WTC11 (cell line): ENCODE results near the gene NUP93.

Experiments
- CTCF ChIP-seq: fragments of 200-600 bp; IDR thresholded peaks from 2 replicates; pipeline ENCODE4 v1.8.0; 2022; ENCODE audit warnings: antibody characterized with exemption
- GABPB1 ChIP-seq: sonication (generic); formaldehyde crosslinking; IDR thresholded peaks from 2 replicates; pipeline ENCODE4 v1.8.1; 2023; ENCODE audit warnings: mild to moderate bottlenecking, missing genetic modification reagents
- NR2C2 ChIP-seq: sonication (generic); formaldehyde crosslinking; IDR thresholded peaks from 2 replicates; pipeline ENCODE4 v1.8.0; 2022; ENCODE audit warnings: mild to moderate bottlenecking, missing genetic modification reagents
- NR3C1 ChIP-seq: sonication (generic); formaldehyde crosslinking; conservative IDR thresholded peaks from 2 replicates; pipeline ENCODE4 v1.8.1; 2023; ENCODE audit warnings: low read depth, mild to moderate bottlenecking, missing genetic modification reagents
- TCF7 ChIP-seq: sonication (generic); formaldehyde crosslinking; IDR thresholded peaks from 2 replicates; pipeline ENCODE4 v1.8.0; 2022; ENCODE audit warnings: mild to moderate bottlenecking, low read depth, missing genetic modification reagents, moderate library complexity
- TEAD4 ChIP-seq: sonication (generic); formaldehyde crosslinking; IDR thresholded peaks from 2 replicates; pipeline ENCODE4 v1.8.0; 2022; ENCODE audit warnings: mild to moderate bottlenecking, missing genetic modification reagents

GRCh38 chr16:56789360-56789759, 59.4 kb downstream of the NUP93 start:
- TF ChIP-seq NR2C2 (CRISPR knock-in tag) (no peak), CTCF (no peak), TEAD4 (no peak), NR3C1 (CRISPR knock-in tag) (no peak), TCF7 (no peak), GABPB1 (CRISPR knock-in tag) (no peak)
